Measurements from ENCODE around the gene DTX2.
"Not testable (repeated sequence)": the region's sequence is repeated elsewhere in the genome, so short reads cannot be mapped to it uniquely, and the experiment has no call there.

The DTX2 gene

DNA sequence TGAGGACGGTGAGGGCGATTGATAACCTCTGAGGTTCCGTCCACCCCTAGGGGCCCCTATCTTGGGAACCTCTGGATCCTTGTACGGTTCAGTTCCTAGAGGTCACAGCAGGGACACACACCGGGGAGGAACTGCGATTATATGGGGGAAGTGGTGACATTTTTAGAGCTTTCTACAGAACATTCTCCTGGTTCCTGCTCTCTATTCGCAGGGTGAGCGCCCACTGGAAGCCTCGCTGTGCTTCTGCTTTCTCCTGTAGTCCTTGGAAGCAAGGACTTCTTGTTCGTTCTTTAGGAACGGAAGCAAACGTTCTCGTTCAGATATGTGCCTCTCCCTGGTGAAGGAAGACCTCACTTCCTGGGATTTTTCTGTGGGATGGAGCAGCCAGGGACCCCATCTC is 26.5 kb downstream of the DTX2 start:
- not testable (repeated sequence) for H3K4me3 ChIP-seq (ENCODE audit: low read depth, low read length)

DNA sequence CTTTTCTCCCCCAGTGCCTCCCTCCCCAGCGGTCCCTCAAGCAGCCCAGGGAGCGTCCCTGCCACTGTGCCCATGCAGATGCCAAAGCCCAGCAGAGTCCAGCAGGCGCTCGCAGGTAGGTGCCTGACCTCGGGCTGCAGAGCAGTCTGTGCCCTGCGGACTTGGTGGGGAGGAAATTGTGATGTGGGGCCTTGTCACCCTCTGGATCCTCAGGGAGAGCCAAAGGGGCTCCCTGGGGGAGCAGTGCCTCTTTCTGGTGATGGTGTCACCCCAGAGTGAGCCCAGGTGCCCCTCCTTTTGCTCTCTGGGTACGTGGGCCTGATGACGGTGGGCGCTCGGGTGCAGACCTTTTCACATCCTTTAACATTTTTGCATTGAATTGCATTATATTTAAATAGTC is 30.6 kb downstream of the DTX2 start:
- not testable (repeated sequence) for H3K4me3 ChIP-seq (ENCODE audit: low read depth, low read length)

DNA sequence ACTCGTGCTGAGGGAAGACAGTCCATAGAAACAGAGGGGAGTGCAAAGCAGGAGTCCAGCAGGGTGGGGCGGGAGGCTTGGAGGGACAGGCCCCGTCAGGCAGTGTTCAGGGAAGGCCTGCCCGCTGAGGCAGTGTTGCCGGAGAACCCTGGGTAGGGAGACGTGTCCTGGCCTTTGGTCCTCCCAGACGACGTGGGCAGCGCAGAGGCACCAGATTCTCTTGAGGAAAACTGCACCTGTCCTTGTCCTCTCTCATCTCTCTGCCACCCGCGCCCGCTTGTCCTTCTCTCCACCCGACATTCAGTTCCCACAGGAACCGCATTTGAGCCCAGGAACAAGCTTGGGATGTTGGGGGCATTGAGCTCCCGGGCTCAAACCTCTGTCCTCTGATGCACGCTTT is 34.2 kb downstream of the DTX2 start:
- not testable (repeated sequence) for H3K4me3 ChIP-seq (ENCODE audit: low read depth, low read length)

DNA sequence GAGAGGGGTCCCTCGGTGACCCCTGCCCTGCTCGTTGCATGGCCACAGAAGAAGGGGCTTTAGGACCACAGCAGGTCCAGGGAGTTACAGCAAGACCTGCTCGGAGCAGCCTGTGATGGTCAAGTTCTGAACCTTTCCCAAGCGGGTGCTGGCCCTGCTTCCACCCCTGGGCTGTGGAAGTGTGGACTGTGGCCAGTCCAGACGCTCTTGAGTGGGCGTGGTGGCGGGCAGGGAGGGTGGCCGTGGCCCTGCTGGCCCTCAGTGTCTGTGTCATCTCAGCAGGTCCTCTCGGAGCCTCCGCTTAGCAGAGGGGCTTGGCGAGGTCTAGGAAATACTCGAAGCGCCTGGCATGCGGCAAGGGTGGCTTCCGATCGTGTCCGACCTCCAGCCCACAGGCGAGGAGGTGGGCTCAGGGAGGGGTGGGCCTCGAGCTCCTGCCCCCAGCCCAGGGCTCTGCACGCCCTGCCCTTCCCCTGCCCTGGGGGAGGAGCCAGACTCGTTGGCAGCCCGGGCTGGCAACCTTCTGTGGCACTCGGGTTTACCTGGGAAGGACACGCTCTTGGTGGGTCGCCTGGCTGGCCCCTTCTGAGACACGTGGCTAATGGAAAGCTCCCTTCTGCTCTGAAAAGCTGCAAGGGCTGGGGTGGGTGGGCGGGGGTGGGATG is 36.5 kb downstream of the DTX2 start:
- H3K4me3 ChIP-seq (ENCODE audit: low read depth, low read length): not testable (repeated sequence)

DNA sequence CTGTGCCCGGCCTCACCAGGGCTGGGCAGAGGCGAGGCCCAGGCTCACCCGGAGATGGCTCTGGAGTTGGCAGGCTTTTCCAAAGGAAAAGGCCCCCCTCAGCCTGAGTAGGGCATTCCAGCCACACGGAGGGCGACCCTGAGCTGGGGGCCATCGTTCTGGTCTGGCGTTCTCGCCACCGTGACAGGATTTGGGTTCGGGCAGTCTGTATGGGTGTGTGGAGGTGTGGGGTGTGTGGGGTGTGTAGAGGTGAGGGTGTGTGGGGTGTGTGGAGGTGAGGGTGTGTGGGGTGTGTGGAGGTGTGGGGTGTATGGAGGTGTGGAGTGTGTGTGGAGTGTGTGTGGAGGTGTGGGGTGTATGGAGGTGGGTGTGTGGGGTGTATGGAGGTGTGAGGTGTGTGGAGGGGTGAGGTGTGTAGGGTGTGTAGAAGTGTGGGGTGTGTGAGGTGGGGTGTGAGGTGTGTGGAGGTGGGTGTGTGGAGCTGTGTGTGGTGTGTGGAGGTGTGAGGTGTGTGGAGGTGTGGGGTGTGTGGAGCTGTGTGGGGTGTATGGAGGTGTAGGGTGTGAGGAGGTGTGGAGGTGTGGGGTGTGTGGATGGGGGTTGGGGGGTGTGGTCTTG is 37.2 kb downstream of the DTX2 start:
- not testable (repeated sequence) for H3K4me3 ChIP-seq (ENCODE audit: low read depth, low read length)

DNA sequence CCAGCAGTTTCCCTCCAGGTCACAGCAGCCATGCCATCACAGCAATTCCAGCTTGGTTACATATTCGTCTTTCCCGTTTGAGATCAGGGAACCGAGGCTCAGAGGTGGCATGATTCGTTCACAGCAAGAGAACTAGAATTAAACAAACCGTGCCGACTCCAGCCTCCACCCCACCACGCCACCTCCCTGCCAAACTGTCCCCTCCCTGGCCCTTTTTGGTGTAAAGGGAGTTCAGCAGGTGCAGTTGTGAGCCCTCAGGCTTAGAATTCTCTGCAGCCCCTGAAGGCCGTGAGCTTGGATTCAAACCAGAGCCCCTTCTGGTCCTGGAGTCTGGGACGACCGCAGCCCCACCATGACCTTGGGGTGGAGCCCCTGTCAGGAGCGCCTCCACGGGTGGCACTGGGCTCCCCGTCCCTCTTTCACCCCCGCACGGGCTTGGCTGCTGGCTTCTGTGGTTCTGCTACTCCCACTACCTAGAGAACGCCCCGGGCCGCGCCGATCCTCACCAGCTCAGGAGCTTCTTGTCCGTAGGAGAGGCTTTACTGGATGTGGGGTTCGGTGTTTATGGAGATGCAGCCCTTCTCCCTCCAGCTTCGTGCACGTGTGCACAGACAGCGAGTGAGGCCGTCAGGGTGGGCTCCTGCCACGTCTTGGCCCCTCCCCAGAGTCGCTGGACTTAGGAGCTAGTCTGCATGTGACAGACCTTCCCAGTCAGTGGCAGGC is 37.9 kb downstream of the DTX2 start:
- not testable (repeated sequence) for H3K4me3 ChIP-seq (ENCODE audit: low read depth, low read length)

DNA sequence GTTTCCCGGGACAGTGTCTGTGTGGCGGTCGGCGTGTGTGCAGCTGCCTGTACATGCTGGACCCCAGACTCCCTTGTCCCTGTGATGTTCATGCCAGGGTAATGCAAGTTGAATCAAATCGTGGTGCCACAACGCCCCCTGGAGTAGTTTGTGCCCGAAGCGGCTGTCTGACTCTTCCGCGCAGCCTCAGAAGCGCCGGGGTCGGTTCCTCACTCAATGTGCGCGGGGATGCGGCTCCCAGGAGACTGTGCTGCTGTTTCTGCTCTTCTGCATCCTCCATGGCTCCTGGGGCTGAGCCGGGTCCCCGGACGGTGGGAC is 38.4 kb downstream of the DTX2 start:
- H3K4me3 ChIP-seq (ENCODE audit: low read depth, low read length): not testable (repeated sequence)

DNA sequence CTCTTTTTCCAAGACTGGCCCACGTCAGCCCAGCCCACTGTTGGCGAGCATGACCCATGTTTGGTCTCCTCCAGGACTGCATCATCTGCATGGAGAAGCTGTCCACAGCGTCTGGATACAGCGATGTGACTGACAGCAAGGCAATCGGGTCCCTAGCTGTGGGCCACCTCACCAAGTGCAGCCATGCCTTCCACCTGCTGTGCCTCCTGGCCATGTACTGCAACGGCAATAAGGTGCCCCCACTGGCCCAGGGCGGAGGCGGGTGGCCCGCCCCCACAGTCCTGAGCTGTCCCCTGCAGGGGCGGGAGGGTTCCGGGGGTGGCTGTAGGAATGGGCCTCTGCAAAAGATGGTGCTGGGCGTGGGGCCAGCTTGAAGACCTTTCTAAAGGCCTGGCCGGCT is 40.7 kb downstream of the DTX2 start:
- not testable (repeated sequence) for H3K4me3 ChIP-seq (ENCODE audit: low read depth, low read length)

DNA sequence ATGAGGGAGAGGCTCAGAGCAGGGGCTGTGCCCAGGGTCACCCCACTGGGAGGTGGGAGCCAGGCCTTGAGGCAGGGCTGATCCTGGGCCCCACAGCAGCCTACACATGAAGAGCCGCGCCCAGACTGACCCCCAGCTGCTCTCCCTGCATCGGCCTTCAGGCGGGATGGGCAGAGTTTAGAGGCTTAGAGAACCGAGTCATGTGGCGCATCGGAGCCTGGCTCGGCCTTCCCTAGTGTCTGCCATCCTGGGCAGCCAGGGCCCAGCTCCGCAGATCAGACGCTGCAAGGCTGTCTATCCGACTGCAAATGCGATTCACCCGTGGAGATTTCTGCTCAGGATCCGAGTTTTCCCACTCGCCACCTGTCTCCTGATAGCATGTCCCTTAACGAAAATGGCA is 41.3 kb downstream of the DTX2 start:
- not testable (repeated sequence) for H3K4me3 ChIP-seq (ENCODE audit: low read depth, low read length)

DNA sequence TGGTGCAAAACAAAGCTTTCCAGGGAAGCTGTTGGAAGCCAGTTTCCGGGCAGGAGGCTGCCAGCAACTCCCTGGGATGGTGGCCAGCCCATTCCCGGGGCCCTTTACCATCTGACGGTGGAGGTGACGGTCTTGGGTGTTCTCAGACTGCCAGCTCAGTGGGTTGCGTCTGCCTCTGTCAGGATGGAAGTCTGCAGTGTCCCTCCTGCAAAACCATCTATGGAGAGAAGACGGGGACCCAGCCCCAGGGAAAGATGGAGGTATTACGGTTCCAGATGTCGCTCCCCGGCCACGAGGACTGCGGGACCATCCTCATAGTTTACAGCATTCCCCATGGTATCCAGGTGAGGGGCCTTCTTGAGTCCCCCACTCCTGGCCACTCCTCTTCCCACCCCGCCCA is 41.7 kb downstream of the DTX2 start:
- not testable (repeated sequence) for H3K4me3 ChIP-seq (ENCODE audit: low read depth, low read length)

DNA sequence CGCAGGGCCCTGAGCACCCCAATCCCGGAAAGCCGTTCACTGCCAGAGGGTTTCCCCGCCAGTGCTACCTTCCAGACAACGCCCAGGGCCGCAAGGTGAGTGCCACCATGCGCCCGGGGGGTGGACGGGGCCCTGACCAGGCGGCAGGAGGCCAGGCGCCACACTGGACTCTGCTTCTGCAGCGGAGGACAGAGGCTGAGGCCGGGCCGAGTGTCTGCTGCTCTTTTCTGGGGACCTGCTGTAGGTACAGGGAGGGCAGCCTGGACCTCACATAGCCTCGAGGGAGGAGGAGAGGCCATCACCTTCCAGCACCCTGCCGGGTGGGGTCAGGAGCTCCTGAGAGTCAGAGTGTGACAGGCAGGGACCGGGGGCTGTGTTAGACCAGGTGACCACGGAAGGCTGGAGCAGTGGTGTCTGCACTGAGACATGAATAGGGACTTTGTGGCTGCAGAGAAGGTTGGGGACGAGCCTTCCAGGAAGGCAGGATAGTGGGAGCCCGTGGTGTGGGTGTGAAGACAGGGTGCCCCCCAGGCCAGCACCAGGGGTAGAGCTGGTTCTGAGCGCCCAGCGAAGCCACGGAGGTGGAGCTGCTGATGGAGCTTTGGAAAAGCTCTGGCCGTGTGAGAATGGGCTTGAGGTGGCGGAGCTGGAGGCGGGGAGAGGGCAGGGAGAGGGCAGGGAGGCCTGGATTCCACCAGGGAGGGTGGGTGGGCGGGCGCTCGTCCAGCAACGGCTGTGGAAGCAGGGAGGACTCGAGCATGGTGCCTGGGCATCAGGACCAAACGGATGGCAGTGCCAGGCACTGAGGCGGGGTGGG is 43.0 kb downstream of the DTX2 start:
- not testable (repeated sequence) for H3K4me3 ChIP-seq (ENCODE audit: low read depth, low read length)

DNA sequence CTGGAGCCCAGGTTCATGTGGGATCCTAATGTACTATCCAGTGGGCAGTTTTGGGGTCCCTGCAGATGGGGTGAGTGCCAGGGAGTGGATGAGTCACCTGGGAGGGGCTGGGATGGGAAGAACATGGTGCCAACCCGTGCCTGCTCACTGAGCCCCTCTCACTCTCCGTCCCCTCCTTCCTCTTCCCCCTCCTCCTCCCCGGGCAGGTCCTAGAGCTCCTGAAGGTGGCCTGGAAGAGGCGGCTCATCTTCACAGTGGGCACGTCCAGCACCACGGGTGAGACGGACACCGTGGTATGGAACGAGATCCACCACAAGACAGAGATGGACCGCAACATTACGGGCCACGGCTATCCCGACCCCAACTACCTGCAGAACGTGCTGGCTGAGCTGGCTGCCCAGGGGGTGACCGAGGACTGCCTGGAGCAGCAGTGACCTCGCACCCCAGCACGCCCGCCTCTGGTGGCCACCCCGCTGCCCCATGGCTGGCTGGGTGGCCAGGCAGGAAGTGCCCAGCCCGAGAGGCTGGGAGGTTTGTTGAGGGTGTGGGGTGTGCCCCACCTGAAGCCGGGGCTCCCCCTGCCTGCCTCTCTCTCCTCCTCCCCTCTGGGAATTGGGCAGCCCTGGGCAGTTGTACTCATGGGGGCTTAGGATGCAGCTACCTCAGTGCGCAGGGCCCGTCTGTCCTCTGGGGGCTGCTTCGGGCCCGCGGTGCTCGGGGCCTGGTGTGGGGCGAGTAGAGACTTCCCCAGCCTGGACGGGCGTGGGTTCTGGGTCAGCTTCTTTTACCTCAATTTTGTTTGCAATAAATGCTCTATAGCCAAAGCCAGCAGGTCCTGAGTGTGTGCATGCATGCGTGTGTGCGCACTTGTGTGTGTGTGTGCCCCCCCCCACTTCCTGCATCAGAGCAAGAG is 43.9 kb downstream of the DTX2 start:
- no peak overlapping the region for H3K4me3 ChIP-seq (ENCODE audit: low read depth, low read length)
- TF ChIP-seq, protein P1, sequence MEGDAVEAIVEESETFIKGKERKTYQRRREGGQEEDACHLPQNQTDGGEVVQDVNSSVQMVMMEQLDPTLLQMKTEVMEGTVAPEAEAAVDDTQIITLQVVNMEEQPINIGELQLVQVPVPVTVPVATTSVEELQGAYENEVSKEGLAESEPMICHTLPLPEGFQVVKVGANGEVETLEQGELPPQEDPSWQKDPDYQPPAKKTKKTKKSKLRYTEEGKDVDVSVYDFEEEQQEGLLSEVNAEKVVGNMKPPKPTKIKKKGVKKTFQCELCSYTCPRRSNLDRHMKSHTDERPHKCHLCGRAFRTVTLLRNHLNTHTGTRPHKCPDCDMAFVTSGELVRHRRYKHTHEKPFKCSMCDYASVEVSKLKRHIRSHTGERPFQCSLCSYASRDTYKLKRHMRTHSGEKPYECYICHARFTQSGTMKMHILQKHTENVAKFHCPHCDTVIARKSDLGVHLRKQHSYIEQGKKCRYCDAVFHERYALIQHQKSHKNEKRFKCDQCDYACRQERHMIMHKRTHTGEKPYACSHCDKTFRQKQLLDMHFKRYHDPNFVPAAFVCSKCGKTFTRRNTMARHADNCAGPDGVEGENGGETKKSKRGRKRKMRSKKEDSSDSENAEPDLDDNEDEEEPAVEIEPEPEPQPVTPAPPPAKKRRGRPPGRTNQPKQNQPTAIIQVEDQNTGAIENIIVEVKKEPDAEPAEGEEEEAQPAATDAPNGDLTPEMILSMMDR (IDR thresholded peaks at IDR 0.05; ENCODE audit: borderline replicate concordance, insufficient read depth, low read depth, low read length): no peak

DNA sequence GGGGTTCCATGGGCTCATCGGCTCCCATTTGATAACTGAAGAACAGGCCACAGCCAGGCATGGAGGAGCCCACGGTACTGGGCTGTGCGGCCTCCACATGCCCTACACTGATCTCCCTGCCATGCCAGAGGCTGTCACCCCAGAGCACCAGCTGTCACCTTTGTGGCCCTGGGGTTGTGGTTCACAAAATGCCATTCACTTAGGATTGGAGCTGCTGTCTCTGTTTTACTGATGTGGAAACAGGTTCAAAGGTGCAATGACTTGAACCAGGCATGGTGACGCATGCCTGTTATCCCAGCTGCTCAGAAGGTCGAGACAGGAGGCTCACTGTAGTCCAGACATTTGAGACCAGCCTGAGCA is 44.6 kb downstream of the DTX2 start:
- H3K4me3 ChIP-seq (ENCODE audit: low read depth, low read length): no peak overlapping the region
- TF ChIP-seq, protein P1 (IDR thresholded peaks at IDR 0.05; ENCODE audit: borderline replicate concordance, insufficient read depth, low read depth, low read length): no peak

DNA sequence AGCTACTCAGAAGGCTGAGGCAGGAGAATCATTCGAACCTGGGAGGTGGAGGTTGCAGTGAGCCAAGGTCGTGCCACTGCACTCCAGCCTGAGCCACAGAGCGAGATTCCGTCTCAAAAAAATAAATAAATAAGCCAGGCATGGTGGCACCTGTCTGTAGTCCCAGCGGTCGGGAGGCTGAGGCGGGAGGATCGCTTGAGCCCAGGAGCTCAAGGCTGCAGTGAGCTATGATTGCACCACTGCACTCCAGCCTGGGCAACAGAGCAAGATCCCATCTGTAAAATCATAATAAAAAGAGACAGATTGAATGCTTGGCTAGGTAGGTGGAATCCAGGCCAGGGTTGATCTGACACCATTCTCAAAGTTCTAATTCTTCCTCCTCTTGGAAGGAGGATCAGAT is 45.1 kb downstream of the DTX2 start:
- H3K4me3 ChIP-seq (ENCODE audit: low read depth, low read length): not testable (repeated sequence)
